ENCODE data around the gene EMP2.
"Not testable (repeated sequence)": the region's sequence is repeated elsewhere in the genome, so short reads cannot be mapped to it uniquely, and the experiment has no call there.

Gene EMP2

GRCh38 chr16:10624527-10624926 is 44.1 kb upstream of the EMP2 start:
- no peaks in the 10 kb centered on the region for H3K27me3 ChIP-seq (ENCODE audit: insufficient read depth, low read length, poor library complexity, severe bottlenecking)
- no peaks in the 10 kb centered on the region for H3K36me3 ChIP-seq (ENCODE audit: insufficient read depth, low read length)
- no peak overlapping the region for H3K9ac ChIP-seq (ENCODE audit: low read depth, low read length, poor library complexity, severe bottlenecking)
- no peaks in the 10 kb centered on the region for H3K9me2 ChIP-seq (replicated peaks; ENCODE audit: low read depth, low read length)
- no peak overlapping the region for H3K4me3 ChIP-seq (ENCODE audit: low read length, poor library complexity, severe bottlenecking)
- TF ChIP-seq EZH2phosphoT487 (IDR thresholded peaks at IDR 0.05; ENCODE audit: borderline replicate concordance), result no peak
- TF ChIP-seq CTCF (conservative IDR thresholded peaks at IDR 0.05; ENCODE audit: low read length), result no peak
- H3K79me2 ChIP-seq (ENCODE audit: insufficient read depth, low read length), result no peaks in the 10 kb centered on the region
- H3K4me1 ChIP-seq (ENCODE audit: insufficient read depth, low read length, poor library complexity, severe bottlenecking), result no peaks in the 10 kb centered on the region
- no peak overlapping the region for H3K4me2 ChIP-seq (ENCODE audit: low read depth, low read length, poor library complexity, severe bottlenecking)
- H4K20me1 ChIP-seq (ENCODE audit: insufficient read depth, low read length, poor library complexity, severe bottlenecking), result no peaks in the 10 kb centered on the region
- no peaks in the 10 kb centered on the region for H3K9me3 ChIP-seq (ENCODE audit: insufficient read depth, low read depth, low read length)
- H3F3A ChIP-seq (ENCODE audit: low read depth), result no peaks in the 10 kb centered on the region
- no peak overlapping the region for H2AFZ ChIP-seq (ENCODE audit: low read length)

- H3K36me3 ChIP-seq (ENCODE audit: insufficient read depth, low read length), result no peaks in the 10 kb centered on the region
- H3K9me2 ChIP-seq (replicated peaks; ENCODE audit: low read depth, low read length), result no peaks in the 10 kb centered on the region
- no peaks in the 10 kb centered on the region for H3K27me3 ChIP-seq (ENCODE audit: insufficient read depth, low read length, poor library complexity, severe bottlenecking)
- no peaks in the 10 kb centered on the region for H3F3A ChIP-seq (ENCODE audit: low read depth)
- TF ChIP-seq CTCF (conservative IDR thresholded peaks at IDR 0.05; ENCODE audit: low read length), result no peak
- TF ChIP-seq EZH2phosphoT487 (IDR thresholded peaks at IDR 0.05; ENCODE audit: borderline replicate concordance), result no peak
- H3K79me2 ChIP-seq (ENCODE audit: insufficient read depth, low read length), result no peaks in the 10 kb centered on the region
- H4K20me1 ChIP-seq (ENCODE audit: insufficient read depth, low read length, poor library complexity, severe bottlenecking), result no peaks in the 10 kb centered on the region
- no peaks in the 10 kb centered on the region for H3K4me1 ChIP-seq (ENCODE audit: insufficient read depth, low read length, poor library complexity, severe bottlenecking)
- H3K9ac ChIP-seq (ENCODE audit: low read depth, low read length, poor library complexity, severe bottlenecking), result no peak overlapping the region
- no peak overlapping the region for H3K4me3 ChIP-seq (ENCODE audit: low read length, poor library complexity, severe bottlenecking)
- H3K9me3 ChIP-seq (ENCODE audit: insufficient read depth, low read depth, low read length), result no peaks in the 10 kb centered on the region
- no peak overlapping the region for H3K4me2 ChIP-seq (ENCODE audit: low read depth, low read length, poor library complexity, severe bottlenecking)
- no peak overlapping the region for H2AFZ ChIP-seq (ENCODE audit: low read length)
Observed at GRCh38 chr16:10623059-10623458, 42.7 kb upstream of the EMP2 start.

DNA sequence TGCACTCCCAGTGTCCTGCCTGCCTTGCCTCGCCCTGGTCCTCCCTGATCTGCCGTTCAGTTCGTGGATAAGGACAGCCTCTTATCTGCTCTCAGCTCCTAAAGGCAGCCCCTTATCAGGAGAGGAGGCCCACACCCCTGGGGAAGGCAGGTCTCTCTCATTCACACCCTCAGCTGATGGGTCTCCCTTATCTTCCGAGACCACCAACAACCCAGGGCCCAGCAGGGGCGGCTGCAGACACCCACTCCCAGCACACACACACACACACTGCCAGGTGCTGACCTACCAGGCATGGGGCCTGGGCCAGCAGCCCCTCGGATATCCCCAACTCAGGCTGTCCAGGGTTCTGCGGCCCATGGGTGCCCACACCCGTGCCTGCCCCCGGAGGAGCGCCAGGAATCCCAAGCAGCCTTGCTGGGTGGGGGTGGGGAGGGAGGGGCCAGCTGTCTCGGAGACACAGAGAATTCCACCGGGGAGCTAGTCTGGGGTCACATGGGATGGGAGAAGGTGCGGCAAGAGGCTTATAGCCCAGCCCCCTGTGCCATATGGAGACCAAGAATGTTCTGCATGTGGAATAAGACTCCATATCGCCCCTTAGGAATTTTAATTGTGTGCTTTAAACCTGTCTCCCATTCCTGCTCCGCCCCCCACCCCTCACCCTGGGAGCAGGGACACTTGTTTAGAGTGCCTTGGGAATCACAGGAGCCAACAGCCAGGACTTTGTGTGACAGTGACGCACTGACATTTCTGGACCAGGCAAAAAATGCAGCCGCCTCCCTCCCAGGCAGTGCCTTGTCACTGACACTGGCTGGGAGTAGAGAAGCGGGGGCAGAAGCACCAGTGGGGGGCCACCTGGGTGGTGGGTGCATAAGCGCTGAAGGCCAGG is 41.9 kb upstream of the EMP2 start:
- TF ChIP-seq CTCF (conservative IDR thresholded peaks at IDR 0.05; ENCODE audit: low read length) (no peak), EZH2phosphoT487 (IDR thresholded peaks at IDR 0.05; ENCODE audit: borderline replicate concordance) (no peak)
- Histone ChIP-seq H2AFZ (ENCODE audit: low read length) (no peak overlapping the region), H3K4me3 (ENCODE audit: low read length, poor library complexity, severe bottlenecking) (no peak overlapping the region), H3K27me3 (ENCODE audit: insufficient read depth, low read length, poor library complexity, severe bottlenecking) (no peaks in the 10 kb centered on the region), H3K9me2 (replicated peaks; ENCODE audit: low read depth, low read length) (no peaks in the 10 kb centered on the region), H3F3A (ENCODE audit: low read depth) (no peaks in the 10 kb centered on the region), H3K9ac (ENCODE audit: low read depth, low read length, poor library complexity, severe bottlenecking) (no peak overlapping the region), H3K9me3 (ENCODE audit: insufficient read depth, low read depth, low read length) (no peaks in the 10 kb centered on the region), H3K79me2 (ENCODE audit: insufficient read depth, low read length) (no peaks in the 10 kb centered on the region), H3K4me1 (ENCODE audit: insufficient read depth, low read length, poor library complexity, severe bottlenecking) (no peaks in the 10 kb centered on the region), H4K20me1 (ENCODE audit: insufficient read depth, low read length, poor library complexity, severe bottlenecking) (no peaks in the 10 kb centered on the region), H3K36me3 (ENCODE audit: insufficient read depth, low read length) (no peaks in the 10 kb centered on the region), H3K4me2 (ENCODE audit: low read depth, low read length, poor library complexity, severe bottlenecking) (no peak overlapping the region)

GRCh38 chr16:10621216-10621949 is 41.0 kb upstream of the EMP2 start:
- not testable (repeated sequence) for H3K9me3 ChIP-seq (ENCODE audit: insufficient read depth, low read depth, low read length); H4K20me1 ChIP-seq (ENCODE audit: insufficient read depth, low read length, poor library complexity, severe bottlenecking); H3K4me1 ChIP-seq (ENCODE audit: insufficient read depth, low read length, poor library complexity, severe bottlenecking); H3K4me2 ChIP-seq (ENCODE audit: low read depth, low read length, poor library complexity, severe bottlenecking); H3K27me3 ChIP-seq (ENCODE audit: insufficient read depth, low read length, poor library complexity, severe bottlenecking); H3F3A ChIP-seq (ENCODE audit: low read depth); H3K36me3 ChIP-seq (ENCODE audit: insufficient read depth, low read length); H3K4me3 ChIP-seq (ENCODE audit: low read length, poor library complexity, severe bottlenecking); H3K79me2 ChIP-seq (ENCODE audit: insufficient read depth, low read length); H2AFZ ChIP-seq (ENCODE audit: low read length); H3K9ac ChIP-seq (ENCODE audit: low read depth, low read length, poor library complexity, severe bottlenecking); H3K9me2 ChIP-seq (replicated peaks; ENCODE audit: low read depth, low read length)

Data from Loucy (cell line).